H1 (cell line): ENCODE measurements around the gene BRCC3.

Source experiments
- EZH2 ChIP-seq: fragments of 200-600 bp; sonication (generic); IDR thresholded peaks from 2 replicates; pipeline ENCODE4 v1.7.1; 2012; ENCODE audit warnings: low read depth, mild to moderate bottlenecking, moderate library complexity, low read length, inconsistent platforms; ENCODE audit not compliant: severe bottlenecking
- KDM1A ChIP-seq: fragments of 200-600, 300-600 bp; sonication (generic); IDR thresholded peaks from 2 replicates; pipeline ENCODE4 v1.7.1; 2016; ENCODE audit warnings: mild to moderate bottlenecking, low read length, borderline replicate concordance
- TCF12 ChIP-seq: IDR thresholded peaks from 2 replicates; pipeline ENCODE4 v1.6.1; 2011; ENCODE audit warnings: low read depth, mild to moderate bottlenecking, low read length
- TF ChIP-seq, protein P1 (sequence below), 3 experiments: IDR thresholded peaks; 1 replicate in 2 of 3; 2 replicates in 1 of 3; pipeline versions ENCODE4 v1.5.1 to v1.6.1; 2011; ENCODE audit warnings: low read length in 3 of 3, mild to moderate bottlenecking in 3 of 3, inconsistent platforms in 2 of 3, low read depth in 1 of 3, moderate library complexity in 1 of 3; ENCODE audit not compliant: insufficient read depth in 1 of 3; ENCODE audit errors: control extremely low read depth in 1 of 3

GRCh38 chrX:155070038-155070437 lies 1.3 kb upstream of the BRCC3 start:
- TF ChIP-seq TCF12 (no peak), EZH2 (no peak), KDM1A (no peak)
- TF ChIP-seq, protein P1, sequence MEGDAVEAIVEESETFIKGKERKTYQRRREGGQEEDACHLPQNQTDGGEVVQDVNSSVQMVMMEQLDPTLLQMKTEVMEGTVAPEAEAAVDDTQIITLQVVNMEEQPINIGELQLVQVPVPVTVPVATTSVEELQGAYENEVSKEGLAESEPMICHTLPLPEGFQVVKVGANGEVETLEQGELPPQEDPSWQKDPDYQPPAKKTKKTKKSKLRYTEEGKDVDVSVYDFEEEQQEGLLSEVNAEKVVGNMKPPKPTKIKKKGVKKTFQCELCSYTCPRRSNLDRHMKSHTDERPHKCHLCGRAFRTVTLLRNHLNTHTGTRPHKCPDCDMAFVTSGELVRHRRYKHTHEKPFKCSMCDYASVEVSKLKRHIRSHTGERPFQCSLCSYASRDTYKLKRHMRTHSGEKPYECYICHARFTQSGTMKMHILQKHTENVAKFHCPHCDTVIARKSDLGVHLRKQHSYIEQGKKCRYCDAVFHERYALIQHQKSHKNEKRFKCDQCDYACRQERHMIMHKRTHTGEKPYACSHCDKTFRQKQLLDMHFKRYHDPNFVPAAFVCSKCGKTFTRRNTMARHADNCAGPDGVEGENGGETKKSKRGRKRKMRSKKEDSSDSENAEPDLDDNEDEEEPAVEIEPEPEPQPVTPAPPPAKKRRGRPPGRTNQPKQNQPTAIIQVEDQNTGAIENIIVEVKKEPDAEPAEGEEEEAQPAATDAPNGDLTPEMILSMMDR (IDR thresholded peaks at IDR 0.05; ENCODE audit: control extremely low read depth in 1 of 3, insufficient read depth in 1 of 3, low read depth in 1 of 3, low read length in 3 of 3): no peak
